Tibial artery (tissue), 4 donors: Measurements from ENCODE around the gene OR10C1.

Source experiments
- DNase-seq, 2 donors: peaks; one replicate each; pipeline ENCODE4 v3.0.0-alpha.2; 2019
- H3K27ac ChIP-seq, 2 donors: fragments of 200-600 bp; sonication (generic) in 1 of 2; 1 replicate in 1 of 2; 2 replicates in 1 of 2; pipeline ENCODE4 v1.5.1; 2018 to 2019; ENCODE audit warnings: mild to moderate bottlenecking in 1 of 2
- H3K27me3 ChIP-seq, 2 donors: fragments of 200-600 bp; sonication (generic) in 1 of 2; one replicate each; pipeline versions ENCODE4 v1.5.1 to v1.6.0; 2016 to 2019
- H3K36me3 ChIP-seq, 3 donors: fragments of 200-600 bp; sonication (generic) in 2 of 3; one replicate each; pipeline ENCODE4 v1.5.1; 2016 to 2019; ENCODE audit warnings: mild to moderate bottlenecking in 2 of 3
- H3K4me1 ChIP-seq, 4 donors: fragments of 200-600 bp; sonication (generic) in 2 of 4; 1 replicate in 3 of 4; 2 replicates in 1 of 4; pipeline ENCODE4 v1.5.1; 2016 to 2019
- H3K4me3 ChIP-seq, 2 donors: fragments of 200-600 bp; sonication (generic) in 1 of 2; 1 replicate in 1 of 2; 2 replicates in 1 of 2; pipeline ENCODE4 v1.5.1; 2018 to 2019; ENCODE audit warnings: mild to moderate bottlenecking in 2 of 2
- H3K9me3 ChIP-seq, 3 donors: fragments of 200-600 bp; sonication (generic) in 1 of 3; one replicate each; pipeline ENCODE4 v1.5.1; 2016 to 2019
- CTCF ChIP-seq, 2 experiments: fragments of 200-600 bp in 1 of 2; fragments of 450-650 bp in 1 of 2; IDR thresholded peaks; one replicate each; pipeline ENCODE4 v1.5.1; 2017 to 2019; ENCODE audit warnings: antibody characterized with exemption in 2 of 2, mild to moderate bottlenecking in 1 of 2, moderate library complexity in 1 of 2
- intact Hi-C: fragments of 100-400 bp; cut with DNase I; formaldehyde crosslinking; loops from one replicate; pipeline ENCODE4 v1.15.0; 2023; ENCODE audit warnings: low total_unique reads

The OR10C1 gene

GRCh38 chr6:29479560-29479959 lies 40.5 kb downstream of the OR10C1 start:
- no peaks in the 10 kb centered on the region for H3K9me3 ChIP-seq
- no peaks in the 10 kb centered on the region for H3K36me3 ChIP-seq
- no peak for DNase-seq
- H3K27me3 ChIP-seq, result no peaks in the 10 kb centered on the region
- no peaks in the 10 kb centered on the region for H3K4me1 ChIP-seq
- intact Hi-C loops, result no loop called here
- no peak overlapping the region for H3K27ac ChIP-seq
- no peak for TF ChIP-seq CTCF (IDR thresholded peaks at IDR 0.05)
- no peak overlapping the region for H3K4me3 ChIP-seq

- no peaks in the 10 kb centered on the region for H3K27me3 ChIP-seq
- H3K4me3 ChIP-seq, result no peak overlapping the region
- H3K9me3 ChIP-seq, result no peaks in the 10 kb centered on the region
- no peak for DNase-seq
- intact Hi-C loops, result no loop called here
- H3K27ac ChIP-seq, result no peak overlapping the region
- no peaks in the 10 kb centered on the region for H3K4me1 ChIP-seq
- no peak for TF ChIP-seq CTCF (IDR thresholded peaks at IDR 0.05)
- no peaks in the 10 kb centered on the region for H3K36me3 ChIP-seq
Measured at GRCh38 chr6:29483186-29483585, 44.1 kb downstream of the OR10C1 start.

- no peaks in the 10 kb centered on the region for H3K4me1 ChIP-seq
- no peak for DNase-seq
- no peak overlapping the region for H3K4me3 ChIP-seq
- H3K27ac ChIP-seq, result no peak overlapping the region
- intact Hi-C loops, result no loop called here
- H3K9me3 ChIP-seq, result no peaks in the 10 kb centered on the region
- no peaks in the 10 kb centered on the region for H3K27me3 ChIP-seq
- H3K36me3 ChIP-seq, result no peaks in the 10 kb centered on the region
- TF ChIP-seq CTCF (IDR thresholded peaks at IDR 0.05), result no peak
Measured at GRCh38 chr6:29483735-29484134, 44.6 kb downstream of the OR10C1 start.

GRCh38 chr6:29486577-29486976 lies 47.5 kb downstream of the OR10C1 start:
- H3K9me3 ChIP-seq, result no peaks in the 10 kb centered on the region
- no peaks in the 10 kb centered on the region for H3K27me3 ChIP-seq
- H3K36me3 ChIP-seq, result no peaks in the 10 kb centered on the region
- H3K4me1 ChIP-seq, result no peaks in the 10 kb centered on the region
- intact Hi-C loops, result no loop called here
- DNase-seq, result no peak
- H3K4me3 ChIP-seq, result no peak overlapping the region
- H3K27ac ChIP-seq, result no peak overlapping the region
- TF ChIP-seq CTCF (IDR thresholded peaks at IDR 0.05), result no peak

GRCh38 chr6:29487131-29487530 lies 48.0 kb downstream of the OR10C1 start:
- no peak for TF ChIP-seq CTCF (IDR thresholded peaks at IDR 0.05)
- intact Hi-C loops, result no loop called here
- H3K27ac ChIP-seq, result no peak overlapping the region
- H3K4me3 ChIP-seq, result no peak overlapping the region
- no peaks in the 10 kb centered on the region for H3K4me1 ChIP-seq
- H3K9me3 ChIP-seq, result no peaks in the 10 kb centered on the region
- no peaks in the 10 kb centered on the region for H3K36me3 ChIP-seq
- no peak for DNase-seq
- no peaks in the 10 kb centered on the region for H3K27me3 ChIP-seq

GRCh38 chr6:29487660-29488059 lies 48.6 kb downstream of the OR10C1 start, which contains the start of gene MAS1L:
MAS1L (minus strand) TSS chr6:29487956; CDS start chr6:29487902, 54 bp downstream.
- Histone ChIP-seq H3K36me3 (no peaks in the 10 kb centered on the region), H3K9me3 (no peaks in the 10 kb centered on the region), H3K27ac (no peak within 1 kb of the TSS), H3K27me3 (no peaks in the 10 kb centered on the region), H3K4me1 (no peaks in the 10 kb centered on the region), H3K4me3 (no peak within 1 kb of the TSS)
- no peak for TF ChIP-seq CTCF (IDR thresholded peaks at IDR 0.05)
- intact Hi-C loops, result no loop called here
- no peak for DNase-seq
